NCI-H1417 treated with DMSO at 0.1 percent for 48 hours (cell line): ENCODE data around the gene P3H2.

Experiments used
- DNase-seq: peaks from one replicate; lab custom pipeline; 2025; lab: John Stamatoyannopoulos, UW

P3H2 gene

GRCh38 chr3:189944285-189945145 is 176.2 kb downstream of the P3H2 start:
- DNase-seq: no peak

GRCh38 chr3:189942948-189943347 is 177.7 kb downstream of the P3H2 start:
- no peak for DNase-seq

GRCh38 chr3:189941679-189942078 is 179.0 kb downstream of the P3H2 start:
- DNase-seq: no peak

- no peak for DNase-seq
Observed at GRCh38 chr3:189941125-189941524, 179.6 kb downstream of the P3H2 start.

- no peak for DNase-seq
Observed at GRCh38 chr3:189937302-189938127, 183.2 kb downstream of the P3H2 start.

- DNase-seq: no peak
Observed at GRCh38 chr3:189936201-189936945, 184.3 kb downstream of the P3H2 start.

- DNase-seq: no peak
Observed at GRCh38 chr3:189927975-189928895, 192.5 kb downstream of the P3H2 start.

GRCh38 chr3:189921770-189922169 is 198.9 kb downstream of the P3H2 start:
- DNase-seq: no peak

- DNase-seq: no peak
Observed at GRCh38 chr3:189914799-189915198, 205.9 kb downstream of the P3H2 start.

GRCh38 chr3:189911001-189911400 is 209.7 kb downstream of the P3H2 start:
- DNase-seq: no peak

GRCh38 chr3:189909573-189909972 is 211.1 kb downstream of the P3H2 start:
- no peak for DNase-seq

GRCh38 chr3:189909139-189909538 is 211.6 kb downstream of the P3H2 start:
- DNase-seq: no peak

- DNase-seq: no peak
Observed at GRCh38 chr3:189908646-189909045, 212.1 kb downstream of the P3H2 start.

GRCh38 chr3:189907803-189908202 is 212.9 kb downstream of the P3H2 start:
- no peak for DNase-seq
